ENCODE data around the gene PPTC7. TPM values are rescaled to one million over a fixed set of nuclear protein-coding genes. Genes with fewer than 3 reads are reported as not detected.

The PPTC7 gene
- total and polyA plus RNA-seq, 10 of the 15 experiments (the other 5 are each of a cell fraction or from before 2014, with no cell fraction given) = 4.0 to 69.6 (median 12.3) TPM

- Histone ChIP-seq H3K4me2 (ENCODE audit: control insufficient read depth, insufficient read depth) (peak overlapping the region; percentile 76), H3K9me3 (replicated peaks; ENCODE audit: control insufficient read depth, insufficient read depth, low read length) (no peaks in the 10 kb centered on the region), H3K36me3 (ENCODE audit: control insufficient read depth in 2 of 2, insufficient read depth in 2 of 2, low read length in 1 of 2) (no peaks in the 10 kb centered on the region), H3K79me2 (ENCODE audit: control insufficient read depth, insufficient read depth, low read length) (no peaks in the 10 kb centered on the region), H3K4me1 (ENCODE audit: control insufficient read depth, insufficient read depth, low read length) (peaks cover 14% of the 10 kb centered on the region), H3K27ac (ENCODE audit: control insufficient read depth, insufficient read depth) (peak overlapping the region; percentile 85), H3K27me3 (replicated peaks in 1 of 2; ENCODE audit: control insufficient read depth in 2 of 2, insufficient read depth in 2 of 2, low read length in 1 of 2) (no peaks in the 10 kb centered on the region), H2AFZ (ENCODE audit: control insufficient read depth, low read depth, low read length) (peak overlapping the region; percentile 81), H3K4me3 (no peak overlapping the region), H3K9ac (ENCODE audit: control insufficient read depth, insufficient read depth, low read length) (peak overlapping the region; percentile 28; the same call in 1 of the 2 replicates), H4K20me1 (ENCODE audit: control insufficient read depth, insufficient read depth) (no peaks in the 10 kb centered on the region)
- ChIA-PET RAD21 (ENCODE audit: unreplicated experiment) (interaction anchor here (0.7 to 3.2 kb wide), 12 partner anchors 8 to 160 kb away, joined by 3 to 14 read pairs (median 8); partner anchors contain the start of gene ARPC3), POLR2A (interaction anchor here (0.6 to 1.8 kb wide), 8 partner anchors 10 to 63 kb away, joined by 3 to 8 read pairs (median 4); no protein-coding TSS in a partner anchor), CTCF (interaction anchor here (1.0 to 17.0 kb wide), 12 partner anchors 8 to 142 kb away, joined by 3 to 462 read pairs (median 5); partner anchors contain the start of genes ARPC3, FAM216A, RAD9B and VPS29), SMC1A (ENCODE audit: uncharacterized antibody, unreplicated experiment) (interaction anchor here (0.7 to 19.2 kb wide), 12 partner anchors 11 to 142 kb away, joined by 3 to 492 read pairs (median 5); partner anchors contain the start of genes ARPC3, FAM216A, GPN3 and RAD9B)
- in situ Hi-C loops (cut with MboI) = no loop called here
- 98% methylated on average over 7 of the region's 7 CpGs for WGBS (ENCODE audit: insufficient coverage, insufficient replicate concordance, low lambda C conversion rate, missing lambda C conversion rate)
- FAIRE-seq = no peak
- TSS peak; percentile 96 for BruUV-seq (replicated peaks)
- intact Hi-C loops (cut with micrococcal nuclease; ENCODE audit: unreplicated experiment) = no loop called here
- TF ChIP-seq STAT1 (conservative IDR thresholded peaks at IDR 0.05) = no peak
- TF ChIP-seq TCF12 (IDR thresholded peaks at IDR 0.05; ENCODE audit: low read depth, low read length) = no peak
- no peak for TF ChIP-seq YY1 (IDR thresholded peaks at IDR 0.05; ENCODE audit: low read depth, low read length)
- no peak for TF ChIP-seq MYC (IDR thresholded peaks at IDR 0.05; ENCODE audit: insufficient read depth, insufficient read length, insufficient replicate concordance, low read length, severe bottlenecking)
- no peak for TF ChIP-seq CHD1 (IDR thresholded peaks at IDR 0.05; ENCODE audit: low read depth, low read length)
- TF ChIP-seq, protein P1, sequence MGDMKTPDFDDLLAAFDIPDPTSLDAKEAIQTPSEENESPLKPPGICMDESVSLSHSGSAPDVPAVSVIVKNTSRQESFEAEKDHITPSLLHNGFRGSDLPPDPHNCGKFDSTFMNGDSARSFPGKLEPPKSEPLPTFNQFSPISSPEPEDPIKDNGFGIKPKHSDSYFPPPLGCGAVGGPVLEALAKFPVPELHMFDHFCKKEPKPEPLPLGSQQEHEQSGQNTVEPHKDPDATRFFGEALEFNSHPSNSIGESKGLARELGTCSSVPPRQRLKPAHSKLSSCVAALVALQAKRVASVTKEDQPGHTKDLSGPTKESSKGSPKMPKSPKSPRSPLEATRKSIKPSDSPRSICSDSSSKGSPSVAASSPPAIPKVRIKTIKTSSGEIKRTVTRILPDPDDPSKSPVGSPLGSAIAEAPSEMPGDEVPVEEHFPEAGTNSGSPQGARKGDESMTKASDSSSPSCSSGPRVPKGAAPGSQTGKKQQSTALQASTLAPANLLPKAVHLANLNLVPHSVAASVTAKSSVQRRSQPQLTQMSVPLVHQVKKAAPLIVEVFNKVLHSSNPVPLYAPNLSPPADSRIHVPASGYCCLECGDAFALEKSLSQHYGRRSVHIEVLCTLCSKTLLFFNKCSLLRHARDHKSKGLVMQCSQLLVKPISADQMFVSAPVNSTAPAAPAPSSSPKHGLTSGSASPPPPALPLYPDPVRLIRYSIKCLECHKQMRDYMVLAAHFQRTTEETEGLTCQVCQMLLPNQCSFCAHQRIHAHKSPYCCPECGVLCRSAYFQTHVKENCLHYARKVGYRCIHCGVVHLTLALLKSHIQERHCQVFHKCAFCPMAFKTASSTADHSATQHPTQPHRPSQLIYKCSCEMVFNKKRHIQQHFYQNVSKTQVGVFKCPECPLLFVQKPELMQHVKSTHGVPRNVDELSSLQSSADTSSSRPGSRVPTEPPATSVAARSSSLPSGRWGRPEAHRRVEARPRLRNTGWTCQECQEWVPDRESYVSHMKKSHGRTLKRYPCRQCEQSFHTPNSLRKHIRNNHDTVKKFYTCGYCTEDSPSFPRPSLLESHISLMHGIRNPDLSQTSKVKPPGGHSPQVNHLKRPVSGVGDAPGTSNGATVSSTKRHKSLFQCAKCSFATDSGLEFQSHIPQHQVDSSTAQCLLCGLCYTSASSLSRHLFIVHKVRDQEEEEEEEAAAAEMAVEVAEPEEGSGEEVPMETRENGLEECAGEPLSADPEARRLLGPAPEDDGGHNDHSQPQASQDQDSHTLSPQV (IDR thresholded peaks at IDR 0.05) = no peak
- TF ChIP-seq ZBED1 (IDR thresholded peaks at IDR 0.05; ENCODE audit: borderline replicate concordance) = no peak
- DNase-seq (ENCODE audit: low read depth, low spot score) = no peak
- ATAC-seq = peak; percentile 31
Measured at GRCh38 chr12:110591451-110592051, 8.4 kb upstream of the PPTC7 start.

All from GM12878 (cell line).